K562 (cell line): ENCODE measurements around the gene LRCOL1. TPM values are rescaled to one million over a fixed set of nuclear protein-coding genes. Genes with fewer than 3 reads are reported as not detected.
A peak's percentile ranks its signal among the peaks of the same experiment; 100 is the strongest.

Experiments
- ATAC-seq: fragments of 200-7000 bp; cut with Tn5 transposase; 3 replicates; pipeline ENCODE4 v1.9.1; 2020; ENCODE audit warnings: moderate library complexity
- BruUV-seq: library from RNA; stranded (reverse); fragments of 400-500 nt; replicated peaks from 2 replicates; lab custom pipeline; 2021; lab: Mats Ljungman, UMichigan
- CTCF ChIA-PET: fragments of 300-600 bp; formaldehyde crosslinking; extraction: SDS; loops from one replicate; lab custom pipeline; 2021; ENCODE audit warnings: low intra/inter-chr PET ratio; lab: Yijun Ruan, JAX
- POLR2A ChIA-PET: fragments of 300-600, 350-650 bp; sonication (Branson Sonifier 250); formaldehyde crosslinking; extraction: SDS; loops from one replicate; lab custom pipeline; 2021; ENCODE audit warnings: antibody characterized with exemption, inconsistent platforms; lab: Yijun Ruan, JAX
- DNase-seq, 4 experiments: peaks; one replicate each; pipeline versions ENCODE4 v3.0.0 to v3.0.0-alpha.2; 2011 to 2018; ENCODE audit warnings: low spot score in 3 of 4, mixed read lengths in 3 of 4; ENCODE audit errors: extremely low read depth in 1 of 4
- FAIRE-seq: peaks from 2 replicates; lab custom pipeline; 2011; peaks lifted over from hg19 to GRCh38; lab: Jason Lieb, UNC
- H2AFZ ChIP-seq: 2 replicates; pipeline ENCODE4 v1.6.0; 2011; ENCODE audit warnings: low read depth, low read length, control low read depth, inconsistent platforms
- H3K27ac ChIP-seq: fragments of 200-600 bp; 3 replicates; pipeline ENCODE4 v1.8.0; 2011; ENCODE audit warnings: low read depth, mild to moderate bottlenecking, control low read depth, inconsistent platforms, low read length, moderate library complexity, mixed read lengths; ENCODE audit errors: extremely low read depth
- H3K27me3 ChIP-seq, 2 experiments: fragments of 300-600 bp in 1 of 2; 2 replicates in 1 of 2; 3 replicates in 1 of 2; pipeline versions ENCODE4 v1.6.0 to v1.8.0; 2011; ENCODE audit warnings: inconsistent platforms in 2 of 2, low read length in 2 of 2, mild to moderate bottlenecking in 1 of 2, mixed read lengths in 1 of 2, moderate library complexity in 1 of 2; ENCODE audit not compliant: control insufficient read depth in 2 of 2, insufficient read depth in 2 of 2
- H3K36me3 ChIP-seq: fragments of 300-600 bp; 3 replicates; pipeline ENCODE4 v1.8.0; 2011; ENCODE audit warnings: mild to moderate bottlenecking, low read length, inconsistent platforms; ENCODE audit not compliant: control insufficient read depth, insufficient read depth
- H3K4me1 ChIP-seq, 2 experiments: fragments of 200-600 bp in 1 of 2; replicated peaks in 1 of 2; 2 replicates in 1 of 2; 3 replicates in 1 of 2; pipeline versions ENCODE4 v1.5.1 to v1.8.0; 2011; ENCODE audit warnings: inconsistent platforms in 2 of 2, low read length in 2 of 2, mild to moderate bottlenecking in 1 of 2, mixed read lengths in 1 of 2, moderate library complexity in 1 of 2; ENCODE audit not compliant: control insufficient read depth in 2 of 2, insufficient read depth in 2 of 2
- H3K4me2 ChIP-seq: 2 replicates; pipeline ENCODE4 v1.6.1; 2011; ENCODE audit warnings: low read length, control low read depth, inconsistent platforms, mixed read lengths; ENCODE audit not compliant: insufficient read depth
- H3K4me3 ChIP-seq: fragments of 200-600 bp; sonication (generic), shearing (Covaris generic); 2 replicates; pipeline ENCODE4 v1.5.1; 2016; ENCODE audit warnings: control low read depth, inconsistent platforms
- H3K79me2 ChIP-seq: fragments of 200-600 bp; 3 replicates; pipeline ENCODE4 v1.8.0; 2011; ENCODE audit warnings: low read length, inconsistent platforms; ENCODE audit not compliant: control insufficient read depth, insufficient read depth
- H3K9ac ChIP-seq, 2 experiments: 2 replicates each; pipeline versions ENCODE4 v1.6.0 to v1.6.1; 2011; ENCODE audit warnings: low read depth in 2 of 2, low read length in 2 of 2, control low read depth in 1 of 2, inconsistent platforms in 1 of 2, mild to moderate bottlenecking in 1 of 2, mixed read lengths in 1 of 2; ENCODE audit not compliant: insufficient read depth in 1 of 2
- H3K9me1 ChIP-seq: one replicate; pipeline ENCODE4 v1.6.0; 2011; ENCODE audit warnings: inconsistent platforms, mild to moderate bottlenecking, low read length, moderate library complexity; ENCODE audit not compliant: control insufficient read depth, insufficient read depth
- H3K9me3 ChIP-seq: replicated peaks from 2 replicates; pipeline ENCODE4 v1.5.1; 2011; ENCODE audit warnings: low read depth, low read length, inconsistent platforms; ENCODE audit not compliant: control insufficient read depth, insufficient read depth
- H4K20me1 ChIP-seq: replicated peaks from 2 replicates; pipeline ENCODE4 v1.6.1; 2011; ENCODE audit warnings: low read length, inconsistent platforms, mixed read lengths; ENCODE audit not compliant: control insufficient read depth, insufficient read depth
- ATF1 ChIP-seq, 2 experiments: fragments of 450-650 bp in 1 of 2; IDR thresholded peaks; 2 replicates each; pipeline ENCODE4 v1.6.1; 2016; ENCODE audit warnings: missing compliant biosample characterization in 1 of 2, missing genetic modification characterization in 1 of 2
- JUN ChIP-seq, 2 experiments: sonication (generic) in 1 of 2; formaldehyde crosslinking in 1 of 2; IDR thresholded peaks; 2 replicates each; pipeline versions ENCODE4 v1.6.1 to v1.8.0; 2012 to 2022; ENCODE audit warnings: borderline replicate concordance in 2 of 2, mild to moderate bottlenecking in 2 of 2, improper control_type of control experiment in 1 of 2, low read depth in 1 of 2, low read length in 1 of 2, missing genetic modification reagents in 1 of 2
- MBD2 ChIP-seq: sonication (generic); IDR thresholded peaks from 2 replicates; pipeline ENCODE4 v1.6.1; 2016; ENCODE audit warnings: low read depth, borderline replicate concordance
- NR2C2 ChIP-seq, 2 experiments: fragments of 200-800 bp in 1 of 2; sonication (Bioruptor generic) in 1 of 2; sonication (generic) in 1 of 2; formaldehyde crosslinking in 1 of 2; IDR thresholded peaks; 2 replicates each; pipeline versions ENCODE4 v1.6.1 to v1.8.0; 2016 to 2022; ENCODE audit warnings: mild to moderate bottlenecking in 1 of 2, missing compliant biosample characterization in 1 of 2, missing genetic modification characterization in 1 of 2, missing genetic modification reagents in 1 of 2
- OTX1 ChIP-seq: fragments of 450-650 bp; formaldehyde crosslinking; IDR thresholded peaks from 2 replicates; pipeline ENCODE4 v1.4.0; 2022; ENCODE audit warnings: mild to moderate bottlenecking
- POLR2G ChIP-seq: fragments of 200-400 bp; formaldehyde crosslinking; IDR thresholded peaks from 2 replicates; pipeline ENCODE4 v1.6.1; 2017; ENCODE audit warnings: low read depth, mild to moderate bottlenecking, antibody characterized with exemption, low read length, moderate library complexity
- STAG1 ChIP-seq: sonication (generic); formaldehyde crosslinking; IDR thresholded peaks from 2 replicates; pipeline ENCODE4 v1.5.0; 2020; ENCODE audit warnings: missing genetic modification reagents, borderline replicate concordance
- ZNF780A ChIP-seq: fragments of 250-450 bp; sonication (Bioruptor Pico); IDR thresholded peaks from 2 replicates; pipeline ENCODE4 v1.5.0; 2021; ENCODE audit warnings: mild to moderate bottlenecking
- WGBS: fragments of 100-300 bp; shearing (Covaris generic); methylation state at CpG from one replicate; pipeline ENCODE4 v1.1.6; 2016; ENCODE audit warnings: low coverage, mixed read lengths; ENCODE audit not compliant: insufficient coverage; ENCODE audit errors: missing lambda C conversion rate; 5-methylcytosine and 5-hydroxymethylcytosine counted together
- in situ Hi-C: fragments of 300-500 bp; cut with MboI; formaldehyde crosslinking; loops from 4 replicates; pipeline ENCODE4 v1.15.0; 2018; ENCODE audit warnings: inconsistent platforms, mixed read lengths
- intact Hi-C: fragments of 100-400 bp; cut with micrococcal nuclease; formaldehyde crosslinking; loops from 2 replicates; pipeline ENCODE4 v1.14.2; 2022
- polyA plus RNA-seq, 8 experiments: library from polyadenylated mRNA; depleted of rRNA in 4 of 8; stranded (reverse) in 5 of 8; unstranded in 3 of 8; fragments of >200 nt; fragmentation: Nextera tagmentation in 2 of 8; fragmentation: Illumina TruSeq in 1 of 8; extraction: Ambion mirVana in 2 of 8; extraction: Trizol in 1 of 8; gene quantifications; 2 replicates each; pipeline versions ENCODE4 v1.2.1 to v1.2.3, GENCODE V29; 2011 to 2014; ENCODE audit warnings: inconsistent platforms in 1 of 8, missing spikeins in 1 of 8
- total RNA-seq, 7 experiments: library from RNA; depleted of rRNA in 6 of 7; stranded (reverse); fragments of >200 nt in 6 of 7; fragmentation: Illumina TruSeq in 2 of 7; extraction: Trizol in 2 of 7; gene quantifications; 2 replicates each; pipeline versions ENCODE4 v1.2.1 to v1.2.3, GENCODE V29; 2011 to 2021; ENCODE audit warnings: low replicate concordance in 1 of 7

The LRCOL1 gene
- total and polyA plus RNA-seq, 9 of the 15 experiments (the other 6 are each of a cell fraction or from before 2014, with no cell fraction given): not detected

DNA sequence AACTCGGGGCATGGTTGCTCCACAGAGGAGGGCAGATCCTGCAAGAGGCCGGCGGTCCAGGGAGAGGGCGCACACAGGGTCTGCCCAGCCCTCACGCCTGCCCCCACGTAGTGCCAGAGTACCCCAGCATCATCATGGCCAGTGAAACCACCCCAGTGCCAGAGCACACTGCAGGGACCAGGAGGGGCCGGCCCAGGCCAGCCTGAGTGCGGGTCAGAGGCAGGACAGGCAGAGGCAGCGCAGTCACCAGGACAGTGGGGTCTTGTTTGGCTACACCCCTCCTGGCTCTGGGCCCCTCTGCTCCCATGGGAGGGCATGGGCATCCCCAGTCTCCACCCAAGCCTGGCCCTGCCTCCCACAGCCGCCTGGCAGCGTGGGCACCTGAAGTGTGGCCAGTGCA is 34.7 kb downstream of the LRCOL1 start:
- POLR2A ChIA-PET: interaction anchor here (0.6 kb wide), 1 partner anchor 8 kb away, joined by 4 read pairs; no protein-coding TSS in a partner anchor
- CTCF ChIA-PET: no interaction called here
- ATAC-seq (no peak), DNase-seq (no peak), FAIRE-seq (no peak)
- H3K4me1 ChIP-seq: peaks cover 0 to 47% of the 10 kb centered on the region in 2 experiments; a peak in 2 of 5 replicates
- H3K27me3 ChIP-seq: no peaks in the 10 kb centered on the region
- no peak overlapping the region for H3K4me3 ChIP-seq
- in situ Hi-C loops: no loop called here
- 100% methylated on average over 11 of the region's 11 CpGs for WGBS
- H2AFZ ChIP-seq: no peak overlapping the region
- H3K9me3 ChIP-seq: no peaks in the 10 kb centered on the region
- no peak overlapping the region for H3K27ac ChIP-seq
- H3K4me2 ChIP-seq: no peak overlapping the region
- no peak overlapping the region for H3K9ac ChIP-seq
- intact Hi-C loops: no loop called here
- TF ChIP-seq MBD2: no peak
- TF ChIP-seq OTX1 (CRISPR knock-in tag): no peak
- TF ChIP-seq ATF1 (CRISPR knock-in tag; IDR thresholded peaks at IDR 0.05): no peak
- TF ChIP-seq ATF1 (tag; IDR thresholded peaks at IDR 0.05): no peak
- TF ChIP-seq NR2C2 (CRISPR knock-in tag; IDR thresholded peaks at IDR 0.05): no peak
- no peak for TF ChIP-seq NR2C2 (tag; IDR thresholded peaks at IDR 0.05)
- TF ChIP-seq POLR2G: peak; percentile 33; the same call in 1 of the 2 replicates
- no peak for TF ChIP-seq ZNF780A (CRISPR knock-in tag)
- TF ChIP-seq JUN (IDR thresholded peaks at IDR 0.05; ENCODE audit: borderline replicate concordance, low read depth, low read length): no peak
- TF ChIP-seq JUN (CRISPR knock-in tag; IDR thresholded peaks at IDR 0.05; ENCODE audit: borderline replicate concordance): no peak
- TF ChIP-seq STAG1 (CRISPR knock-in tag): no peak
- H3K79me2 ChIP-seq: no peaks in the 10 kb centered on the region
- no TSS peak for BruUV-seq
- no peaks in the 10 kb centered on the region; the same call in 1 of the 2 replicates for H4K20me1 ChIP-seq
- H3K9me1 ChIP-seq: no peaks in the 10 kb centered on the region
- peaks cover 89% of the 10 kb centered on the region; the same call in 2 of the 3 replicates for H3K36me3 ChIP-seq
